ENCODE results near the gene PARVA. TPM values are rescaled to one million over a fixed set of nuclear protein-coding genes. Genes with fewer than 3 reads are reported as not detected.

PARVA gene
- total RNA-seq, 1 donor from 2014 or later, result 61.2 TPM

DNA sequence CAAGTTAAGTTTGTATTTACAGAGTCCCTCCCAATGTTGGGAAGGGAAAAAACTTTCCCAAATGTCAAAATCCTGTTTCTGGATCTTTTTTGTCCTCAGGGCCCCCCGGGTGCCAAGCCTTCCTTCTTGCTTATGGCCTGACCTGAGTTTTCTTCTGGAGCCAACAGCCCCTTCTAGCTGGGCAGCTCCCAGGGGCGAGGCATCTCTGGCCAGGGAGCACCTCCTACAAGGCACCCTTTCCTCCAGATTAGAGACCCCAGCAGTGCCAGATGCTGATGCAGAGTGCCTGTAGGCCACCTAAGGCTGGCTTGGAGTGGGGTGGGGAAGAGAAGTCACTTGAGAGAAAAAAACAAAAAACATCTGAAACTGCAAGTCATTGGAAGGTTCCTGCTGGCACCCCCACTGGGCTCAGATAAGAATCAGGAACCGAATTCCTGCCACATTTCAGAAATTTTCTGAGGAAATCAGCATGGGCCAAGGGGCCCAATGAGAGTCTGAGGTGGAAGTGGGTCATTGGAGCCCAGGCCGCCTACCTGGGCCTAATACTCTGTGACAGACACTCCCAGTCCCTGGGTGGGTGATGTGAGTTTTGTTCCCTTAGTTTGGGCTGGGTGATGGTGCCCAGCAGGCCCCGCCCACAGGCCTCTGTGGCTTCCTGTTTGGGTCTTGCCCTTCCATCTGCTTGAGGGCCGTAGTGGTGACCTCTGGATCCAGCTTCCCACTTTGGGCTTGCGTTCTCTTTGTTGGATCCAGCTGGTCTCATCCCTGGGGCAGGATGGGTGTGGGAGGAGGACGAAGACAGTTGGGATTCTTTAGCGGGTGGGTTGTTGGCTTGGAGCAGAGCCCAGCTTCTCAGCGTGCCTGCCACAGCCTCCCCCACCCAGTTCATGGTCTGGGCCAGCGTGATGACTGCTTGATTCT lies 40.6 kb downstream of the PARVA start:
- intact Hi-C loops (cut with DNase I), result loop anchor here (10.0 kb wide), 3 partner anchors 57 to 477 kb away; partner anchors contain the start of gene TEAD1
- ATAC-seq (ENCODE audit: poor library complexity) (no peak), DNase-seq (no peak)

DNA sequence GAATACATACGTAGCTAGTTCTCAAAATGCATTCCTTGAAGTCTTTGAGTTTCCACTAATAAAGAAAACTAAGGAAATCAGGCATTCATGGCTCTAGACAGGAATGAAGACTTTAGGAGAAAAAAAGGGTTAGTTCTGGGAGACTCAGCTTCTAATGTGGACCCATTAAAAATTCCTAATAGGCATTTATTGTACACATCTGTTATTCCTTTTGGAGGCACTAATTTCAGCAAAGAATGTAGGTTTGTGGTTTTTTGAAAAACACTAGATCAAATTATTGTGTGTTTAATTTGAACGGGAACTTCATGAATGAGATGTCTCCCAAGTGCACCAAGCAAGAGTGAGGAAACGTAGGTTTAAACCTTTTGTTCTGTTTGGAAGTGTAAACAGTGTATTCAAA lies 42.7 kb downstream of the PARVA start:
- intact Hi-C loops (cut with DNase I), result no loop called here
- ATAC-seq (ENCODE audit: poor library complexity), result no peak
- DNase-seq, result no peak

DNA sequence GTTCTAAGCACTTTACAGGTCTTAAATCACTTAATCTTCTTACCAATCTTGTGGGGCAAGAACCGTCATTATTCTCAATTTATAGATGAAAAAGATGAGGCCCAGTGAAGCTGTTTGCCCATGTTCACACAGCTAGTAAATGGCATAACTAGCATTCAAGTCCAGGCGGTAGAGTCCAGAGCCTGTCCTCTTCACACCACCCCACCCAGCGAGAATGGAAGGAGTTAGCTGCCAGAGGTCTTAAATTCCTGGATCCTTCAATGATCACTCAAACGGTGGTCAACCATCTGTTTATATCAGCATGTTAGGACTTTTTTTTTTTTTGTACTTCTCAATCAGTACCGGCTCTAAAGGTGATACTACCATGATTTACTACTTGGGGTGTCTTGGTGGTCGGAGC lies 43.3 kb downstream of the PARVA start:
- intact Hi-C loops (cut with DNase I), result no loop called here
- ATAC-seq (ENCODE audit: poor library complexity), result no peak
- DNase-seq, result no peak

DNA sequence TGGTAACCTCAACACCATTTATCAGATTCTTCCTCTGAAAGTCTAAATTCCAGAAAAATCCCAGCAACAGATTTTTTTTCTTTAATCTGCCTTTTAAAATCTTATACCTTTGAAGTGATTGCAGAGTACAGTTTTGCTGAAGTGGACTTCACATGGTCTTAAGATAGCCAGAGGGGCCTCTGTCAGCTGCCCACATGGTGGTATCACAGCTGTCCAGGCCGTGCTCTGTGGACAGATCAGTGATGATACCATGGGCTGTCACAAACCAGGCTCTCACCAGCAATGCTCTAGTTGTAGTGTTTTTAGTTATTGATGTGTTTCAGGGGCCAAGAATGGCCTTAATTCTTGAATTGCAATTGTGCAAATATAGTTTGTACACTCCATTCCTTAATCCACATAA lies 44.0 kb downstream of the PARVA start:
- intact Hi-C loops (cut with DNase I), result no loop called here
- DNase-seq (no peak), ATAC-seq (ENCODE audit: poor library complexity) (no peak)

GRCh38 chr11:12426176-12426575 lies 48.8 kb downstream of the PARVA start:
- no peak for ATAC-seq (ENCODE audit: poor library complexity)
- DNase-seq, result no peak
- intact Hi-C loops (cut with DNase I), result no loop called here

DNA sequence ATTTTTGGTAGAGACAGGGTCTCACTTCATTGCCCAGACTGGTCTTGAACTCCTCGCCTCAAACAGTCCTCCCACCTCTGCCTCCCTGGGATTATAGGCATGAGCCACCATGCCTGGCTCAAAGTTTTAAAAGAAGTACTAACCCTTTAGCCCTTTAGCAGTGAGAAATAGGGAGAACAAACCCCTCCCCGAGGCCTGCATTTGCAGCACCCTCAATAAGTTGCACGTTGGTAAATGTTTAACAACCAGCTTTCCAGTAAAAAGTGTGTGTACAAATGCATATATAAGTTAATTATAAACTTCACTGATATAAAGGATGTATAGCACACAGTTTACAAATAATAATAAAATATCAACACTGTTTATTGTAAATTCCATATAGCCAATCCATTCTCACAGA lies 51.8 kb downstream of the PARVA start:
- intact Hi-C loops (cut with DNase I), result no loop called here
- ATAC-seq (ENCODE audit: poor library complexity), result no peak

DNA sequence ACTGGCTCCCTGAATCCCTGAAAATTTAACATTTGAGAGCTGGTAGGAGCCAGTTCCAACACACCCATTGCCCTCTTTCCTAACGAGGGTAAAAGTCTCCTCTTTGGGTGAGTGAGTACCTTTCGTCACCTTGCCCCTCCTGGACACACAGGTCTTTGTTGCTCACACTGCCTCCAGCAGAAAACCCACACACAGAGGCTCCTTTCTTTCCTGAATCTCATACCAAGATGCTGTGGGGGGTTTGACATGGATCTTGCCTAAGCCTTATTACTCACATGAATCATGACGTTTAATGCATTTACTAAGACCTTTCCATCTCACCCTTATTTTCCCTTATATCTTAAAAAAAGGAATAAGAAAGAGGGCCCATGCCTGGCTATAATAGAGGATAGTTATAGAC lies 53.0 kb downstream of the PARVA start:
- ATAC-seq (ENCODE audit: poor library complexity) (no peak), DNase-seq (no peak)
- intact Hi-C loops (cut with DNase I), result no loop called here

More for the DNA sequence above, 51.8 kb downstream of the PARVA start:
- no peak for DNase-seq

DNA sequence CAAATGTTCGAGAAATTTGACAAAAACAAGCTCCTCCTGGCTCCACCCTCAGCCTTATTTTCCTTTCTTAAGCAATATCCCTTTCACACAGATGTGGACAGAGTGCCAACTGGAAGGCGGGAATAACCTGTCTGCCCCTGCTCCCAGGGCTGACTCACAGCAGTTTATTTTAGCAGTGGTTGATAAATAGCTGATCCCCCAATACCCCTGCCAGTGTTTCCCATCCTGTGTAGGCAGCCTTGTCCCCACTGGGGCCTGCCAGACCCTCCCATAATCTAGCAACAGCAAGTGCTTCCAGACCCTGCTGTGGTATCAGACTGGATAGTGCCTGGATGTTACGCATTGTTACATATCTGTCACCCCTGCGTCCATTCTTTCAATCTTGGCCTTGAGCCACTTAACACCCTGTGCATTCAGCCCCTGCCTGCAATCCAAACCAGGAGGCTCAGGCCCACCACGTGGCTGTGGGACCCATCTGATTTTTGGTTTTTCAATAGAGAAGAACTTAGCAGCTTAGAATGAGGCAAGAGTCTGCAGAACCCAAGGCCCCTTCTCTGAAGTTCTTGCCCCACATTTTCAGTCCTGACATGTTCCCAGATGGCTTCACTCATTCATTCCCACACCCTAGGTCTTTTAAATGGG lies 53.7 kb downstream of the PARVA start:
- intact Hi-C loops (cut with DNase I), result no loop called here
- peak; percentile 62 for DNase-seq
- peak; percentile 59 for ATAC-seq (ENCODE audit: poor library complexity)

- DNase-seq, result no peak
- ATAC-seq (ENCODE audit: poor library complexity), result no peak
- intact Hi-C loops (cut with DNase I), result no loop called here
Observed at GRCh38 chr11:12432507-12432906, 55.1 kb downstream of the PARVA start.

DNA sequence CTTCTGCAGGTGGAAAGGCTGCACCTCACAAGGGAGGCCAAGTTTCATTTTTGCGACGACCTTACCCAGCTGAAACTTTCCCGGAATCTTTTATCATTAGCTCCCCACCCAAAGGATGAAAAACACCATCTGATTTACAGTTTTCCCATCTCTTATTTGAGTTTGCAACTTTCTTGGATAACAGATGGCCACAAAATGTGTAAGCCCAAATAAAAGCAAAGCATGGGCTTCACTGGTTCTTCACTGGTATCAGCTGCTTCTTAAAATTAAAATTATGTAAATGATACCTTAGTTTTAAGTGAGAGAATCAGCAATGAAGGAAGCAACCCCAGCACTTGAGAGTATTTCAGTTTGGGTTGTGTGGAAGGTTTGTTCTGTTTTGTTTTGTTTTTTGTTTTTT lies 55.8 kb downstream of the PARVA start:
- ATAC-seq (ENCODE audit: poor library complexity) (no peak), DNase-seq (no peak)
- intact Hi-C loops (cut with DNase I), result no loop called here

DNA sequence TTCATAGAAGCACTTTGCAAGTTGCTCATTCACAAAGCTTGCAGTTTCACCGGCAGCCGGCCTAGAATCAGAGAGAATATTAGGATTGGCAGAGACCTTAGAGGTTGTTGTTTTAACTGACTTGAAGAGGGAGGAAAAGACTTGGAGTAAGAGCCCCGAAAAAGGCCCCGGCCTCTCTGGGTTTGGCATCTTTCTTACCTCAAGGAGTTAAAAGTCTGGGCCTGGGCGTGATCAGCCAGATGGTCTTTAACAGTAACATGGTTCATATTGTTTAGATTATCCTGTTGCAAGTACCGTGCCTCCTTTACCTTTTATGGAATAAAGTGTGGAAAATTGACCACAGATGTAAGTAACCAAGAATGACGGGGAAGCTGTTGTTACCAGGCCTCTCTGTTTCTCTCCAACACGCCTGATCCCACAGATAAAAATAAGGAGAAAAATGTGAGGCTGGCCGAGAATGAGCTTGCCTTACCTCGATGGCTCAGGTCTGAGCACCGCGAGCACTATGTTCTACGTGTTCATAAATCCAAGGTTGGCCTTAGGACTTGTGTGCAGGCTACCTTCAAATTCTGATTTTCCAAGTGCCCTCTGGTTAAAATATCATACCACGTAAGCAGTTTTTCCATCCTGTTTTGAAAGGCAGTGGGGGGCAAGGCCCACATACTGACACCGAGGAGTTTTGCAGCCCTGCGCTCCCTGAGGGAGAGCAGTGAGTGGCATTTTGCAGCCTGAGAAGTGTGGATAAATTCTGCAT lies 56.4 kb downstream of the PARVA start:
- DNase-seq (no peak), ATAC-seq (ENCODE audit: poor library complexity) (no peak)
- intact Hi-C loops (cut with DNase I), result no loop called here

DNA sequence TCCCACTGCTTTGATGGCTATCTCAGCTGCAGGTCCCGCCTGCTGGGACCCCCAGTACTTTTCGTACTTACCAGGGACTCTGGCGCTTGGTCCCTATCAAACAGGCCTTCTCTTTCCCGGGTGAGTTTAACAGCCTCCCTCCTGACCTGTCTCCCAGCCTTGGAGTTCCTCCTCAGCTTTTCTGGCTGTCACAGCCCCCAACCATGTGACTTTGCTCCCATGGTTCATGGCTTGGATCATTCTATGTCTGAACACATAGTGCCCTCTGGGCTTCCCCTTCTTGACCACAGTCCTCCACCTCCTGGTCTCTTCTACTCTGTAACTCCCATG lies 56.9 kb downstream of the PARVA start:
- DNase-seq (no peak), ATAC-seq (ENCODE audit: poor library complexity) (peak; percentile 5)
- intact Hi-C loops (cut with DNase I), result no loop called here

GRCh38 chr11:12435264-12435663 lies 57.9 kb downstream of the PARVA start:
- intact Hi-C loops (cut with DNase I), result no loop called here
- ATAC-seq (ENCODE audit: poor library complexity), result peak; percentile 78

DNA sequence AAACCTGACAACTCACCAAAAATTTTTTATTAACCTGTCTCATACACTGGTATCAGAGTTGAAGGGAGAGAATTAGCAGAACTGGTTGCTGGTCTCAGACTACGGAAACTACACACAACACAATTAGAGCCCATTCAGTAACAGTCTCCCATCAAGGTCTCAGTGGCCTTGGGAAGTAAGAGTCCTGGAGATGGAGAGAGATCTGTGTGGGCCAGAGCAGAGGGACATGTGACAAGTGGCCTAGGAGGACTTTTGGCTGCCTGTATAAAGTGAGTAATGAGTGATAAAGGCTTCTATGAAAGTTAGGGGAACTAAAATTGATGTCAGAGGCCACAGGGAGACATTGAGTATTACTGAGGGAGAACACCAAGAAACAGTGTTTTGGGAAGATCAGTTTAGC lies 58.9 kb downstream of the PARVA start:
- intact Hi-C loops (cut with DNase I), result no loop called here
- DNase-seq (no peak), ATAC-seq (ENCODE audit: poor library complexity) (peak; percentile 69)

More at GRCh38 chr11:12435264-12435663, 57.9 kb downstream of the PARVA start:
- DNase-seq, result no peak

DNA sequence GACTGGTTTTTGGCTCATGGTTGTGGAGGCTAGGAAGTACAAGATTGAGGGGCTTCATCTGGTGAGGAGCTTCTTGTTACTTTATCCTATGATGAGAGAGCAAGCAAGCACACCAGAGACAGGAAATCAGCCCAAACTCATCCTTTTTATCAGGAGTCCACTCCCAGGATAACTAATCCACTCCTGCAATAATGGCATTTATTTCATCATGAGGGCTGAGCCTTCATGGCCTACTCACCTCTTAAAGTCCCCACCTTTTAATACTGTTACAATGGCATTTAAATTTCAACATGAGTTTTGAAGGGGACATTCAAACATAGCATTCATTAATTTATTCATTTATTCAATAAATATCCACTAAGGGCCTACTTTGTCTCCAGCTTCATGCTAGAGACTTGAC lies 60.9 kb downstream of the PARVA start:
- no peak for DNase-seq
- ATAC-seq (ENCODE audit: poor library complexity), result no peak
- intact Hi-C loops (cut with DNase I), result no loop called here

GRCh38 chr11:12439615-12440014 lies 62.2 kb downstream of the PARVA start:
- intact Hi-C loops (cut with DNase I), result no loop called here
- ATAC-seq (ENCODE audit: poor library complexity) (no peak), DNase-seq (no peak)

GRCh38 chr11:12440565-12440964 lies 63.2 kb downstream of the PARVA start:
- intact Hi-C loops (cut with DNase I), result no loop called here
- DNase-seq (no peak), ATAC-seq (ENCODE audit: poor library complexity) (no peak)

GRCh38 chr11:12441231-12441861 lies 64.0 kb downstream of the PARVA start:
- no peak for ATAC-seq (ENCODE audit: poor library complexity)
- intact Hi-C loops (cut with DNase I), result no loop called here
- no peak for DNase-seq

DNA sequence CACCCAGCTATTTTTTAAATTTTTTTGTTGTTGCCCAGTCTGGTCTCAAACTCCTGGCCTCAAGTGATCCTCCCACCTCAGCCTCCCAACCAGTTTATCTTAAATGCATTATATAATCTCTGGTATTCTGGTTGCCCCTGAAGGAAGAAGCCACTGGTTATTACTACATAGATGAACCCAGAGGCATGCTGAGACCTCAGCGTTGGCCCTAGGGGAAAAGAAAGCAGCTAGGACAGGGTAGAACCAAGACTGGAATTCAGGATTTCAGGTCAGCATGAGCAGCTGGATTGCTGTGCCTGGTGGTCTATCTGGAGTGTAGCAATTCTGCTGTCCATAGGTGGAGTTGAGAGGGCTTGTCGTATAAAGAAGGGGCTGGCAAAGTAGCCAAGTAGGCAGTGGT lies 67.2 kb downstream of the PARVA start:
- intact Hi-C loops (cut with DNase I), result no loop called here
- ATAC-seq (ENCODE audit: poor library complexity), result no peak

More for the DNA sequence above, 67.2 kb downstream of the PARVA start:
- no peak for DNase-seq
